HTERT RPE-1 (cell line): ENCODE data around the gene BRK1.
"Not testable (repeated sequence)": the region's sequence is repeated elsewhere in the genome, so short reads cannot be mapped to it uniquely, and the experiment has no call there.

Experiments used
- in situ Hi-C: fragments of 300-500 bp; cut with MboI; formaldehyde crosslinking; loops from 4 replicates; pipeline ENCODE4 v1.14.3; 2020; ENCODE audit warnings: low sequenced_read_pairs

Gene BRK1

DNA sequence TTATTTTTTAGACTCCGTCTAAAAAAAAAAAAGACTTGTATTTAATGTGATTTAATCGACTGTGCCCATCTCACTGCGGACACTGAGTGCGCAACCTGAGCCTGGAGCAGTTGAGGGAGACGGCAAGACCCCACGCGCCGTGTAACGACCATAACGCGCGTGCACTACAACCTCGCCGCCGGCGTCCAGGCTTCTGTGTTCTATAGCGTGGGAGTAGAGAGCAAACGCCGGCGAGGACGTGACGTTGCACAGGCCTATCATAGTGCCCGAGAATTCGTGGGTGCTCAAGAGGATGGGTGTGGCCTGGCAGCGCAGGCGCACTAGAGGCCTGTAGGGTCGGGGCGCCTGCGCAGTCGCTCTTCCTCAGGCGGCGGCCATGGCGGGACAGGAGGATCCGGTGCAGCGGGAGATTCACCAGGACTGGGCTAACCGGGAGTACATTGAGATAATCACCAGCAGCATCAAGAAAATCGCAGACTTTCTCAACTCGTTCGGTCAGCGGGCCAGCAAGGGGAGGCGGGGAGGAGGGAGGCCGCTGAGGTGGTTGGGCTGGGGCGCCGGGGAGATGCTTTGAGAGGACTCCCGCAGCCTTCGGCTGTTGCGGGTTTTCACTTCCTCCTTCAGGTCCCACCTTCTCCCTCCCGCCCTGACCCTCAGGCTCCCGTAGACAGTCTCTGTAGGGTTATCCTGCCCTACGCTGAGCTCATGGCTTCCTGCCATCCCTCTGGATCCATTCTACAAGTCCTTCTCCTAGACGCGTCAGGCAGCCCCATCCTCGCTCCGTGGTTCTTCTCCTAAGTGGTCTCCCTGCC lies at the start of gene BRK1:
BRK1 (plus strand) TSS at position 350 of the 812 bp plus-strand sequence; CDS start at position 377, 27 bp downstream.
- in situ Hi-C loops: no loop called here

DNA sequence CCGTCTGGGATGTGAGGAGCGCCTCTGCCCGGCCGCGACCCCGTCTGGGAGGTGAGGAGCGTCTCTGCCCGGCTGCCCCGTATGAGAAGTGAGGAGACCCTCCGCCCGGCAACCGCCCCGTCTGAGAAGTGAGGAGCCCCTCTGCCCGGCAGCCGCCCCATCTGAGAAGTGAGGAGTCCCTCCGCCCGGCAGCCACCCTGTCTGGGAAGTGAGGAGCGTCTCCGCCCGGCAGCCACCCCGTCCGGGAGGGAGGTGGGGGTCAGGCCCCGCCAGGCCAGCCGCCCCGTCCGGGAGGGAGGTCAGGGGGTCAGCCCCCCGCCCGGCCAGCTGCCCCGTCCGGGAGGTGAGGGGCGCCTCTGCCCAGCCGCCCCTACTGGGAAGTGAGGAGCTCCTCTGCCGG lies 45.4 kb upstream of the BRK1 start:
- in situ Hi-C loops: not testable (repeated sequence)

DNA sequence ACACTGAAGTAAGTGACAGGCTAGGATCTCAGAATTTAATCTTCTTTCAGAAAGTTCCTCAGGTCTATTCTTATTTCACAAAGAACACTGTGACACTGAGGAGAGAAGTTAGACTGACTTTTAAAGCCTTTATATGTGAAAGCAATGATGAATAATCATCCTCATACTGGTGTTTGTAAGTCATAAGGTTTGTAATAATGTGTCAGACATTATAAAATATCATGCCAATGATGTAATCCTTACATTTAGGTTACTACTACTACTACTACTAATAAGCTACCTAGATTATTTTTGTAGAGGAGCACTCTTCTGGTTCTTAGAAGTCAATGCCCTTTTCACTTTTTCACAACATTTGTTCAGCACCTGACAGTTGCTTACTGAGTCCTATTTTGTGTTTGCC lies 40.8 kb upstream of the BRK1 start:
- in situ Hi-C loops: no loop called here

DNA sequence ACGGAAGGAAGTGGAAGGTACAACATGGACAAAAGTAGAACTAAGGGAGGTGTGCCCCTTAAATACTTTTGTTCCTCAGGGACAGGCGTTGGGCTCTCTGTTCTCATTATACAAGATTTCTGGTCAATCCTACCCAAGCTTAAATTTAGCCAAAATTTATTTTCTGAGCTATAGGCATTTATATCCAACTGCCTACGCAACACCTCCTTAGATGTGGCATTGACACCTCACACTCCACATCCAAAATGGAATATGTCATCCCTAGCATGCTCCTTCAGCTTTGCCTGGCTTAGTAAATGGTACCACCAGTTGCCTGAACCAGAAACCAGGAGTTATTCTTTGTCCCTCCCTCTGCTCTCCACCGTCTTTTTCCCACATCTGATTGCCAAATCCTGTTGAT lies 33.6 kb upstream of the BRK1 start:
- in situ Hi-C loops: no loop called here

DNA sequence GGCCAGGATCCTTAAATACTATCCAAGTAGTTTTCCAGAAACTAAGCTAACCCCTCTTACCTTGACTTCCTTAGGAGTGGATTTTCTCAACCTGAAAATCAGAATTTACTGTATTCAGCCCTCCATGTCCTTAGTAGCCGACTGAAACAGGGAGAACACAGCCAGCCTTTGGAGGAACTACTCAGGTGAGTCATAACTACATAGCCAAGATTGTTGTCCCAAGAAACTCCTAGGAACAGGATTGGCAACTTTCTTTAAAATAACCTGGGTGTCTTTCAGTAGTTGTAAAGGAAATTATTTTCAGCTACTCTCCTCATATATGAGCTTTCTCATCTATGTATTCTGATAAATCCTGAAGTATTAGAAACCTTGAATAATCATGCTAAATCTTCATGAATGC lies 29.7 kb upstream of the BRK1 start:
- in situ Hi-C loops: no loop called here

DNA sequence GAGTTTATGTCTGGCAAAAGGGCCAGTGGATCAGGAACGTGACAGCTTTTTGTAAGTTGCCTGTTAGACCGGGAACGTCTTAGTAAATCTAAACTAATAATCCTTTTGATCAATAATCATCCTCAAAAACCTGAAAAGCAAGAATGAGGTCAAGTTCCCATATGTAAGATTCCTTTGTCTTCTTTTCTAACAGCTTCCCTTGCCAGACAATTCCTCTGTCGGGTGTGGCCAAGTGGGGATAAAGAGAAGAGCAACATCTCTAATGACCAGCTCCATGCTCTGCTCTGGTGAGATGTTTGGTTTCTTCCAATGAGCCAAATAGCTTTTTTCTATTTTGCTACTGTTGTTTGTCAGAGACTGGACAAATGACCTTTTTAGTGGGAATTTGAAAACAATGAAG lies 27.2 kb upstream of the BRK1 start:
- in situ Hi-C loops: no loop called here

DNA sequence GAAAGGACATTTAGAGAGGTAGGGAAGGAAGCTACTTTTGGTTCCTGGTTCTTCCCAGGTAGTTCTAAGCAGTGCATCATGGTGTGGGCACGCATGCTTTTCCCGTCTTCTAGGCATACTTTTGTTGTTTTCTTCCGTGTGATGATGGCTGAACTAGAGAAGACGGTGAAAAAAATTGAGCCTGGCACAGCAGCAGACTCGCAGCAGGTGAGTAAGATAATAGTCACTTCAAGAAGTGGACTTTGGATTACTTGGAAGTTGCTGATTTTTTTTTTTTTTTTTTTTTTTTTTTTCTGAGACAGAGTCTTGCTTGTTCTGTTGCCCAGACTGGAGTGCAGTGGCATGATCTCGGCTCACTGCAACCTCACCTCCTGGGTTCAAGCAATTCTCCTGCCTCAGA lies 25.3 kb upstream of the BRK1 start:
- in situ Hi-C loops: no loop called here

DNA sequence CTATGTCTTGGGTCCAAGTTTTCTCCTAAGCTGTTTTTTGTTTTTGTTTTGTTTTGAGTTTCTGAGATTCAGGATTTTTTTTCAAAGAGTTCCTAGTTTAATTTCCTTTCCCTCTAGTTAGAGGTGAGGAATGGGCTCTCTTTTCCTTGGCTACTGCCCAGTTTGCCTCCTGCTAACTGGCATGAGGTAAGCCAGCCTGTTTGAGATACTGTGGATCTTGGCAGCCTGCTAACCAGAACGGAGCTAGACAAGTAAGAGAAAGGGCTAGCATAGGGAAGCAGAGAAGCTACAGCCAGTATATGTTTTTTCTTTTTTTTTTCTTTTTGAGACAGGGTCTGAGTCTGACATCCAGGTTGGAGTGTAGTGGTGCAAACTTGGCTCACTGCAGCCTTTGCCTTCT lies 24.7 kb upstream of the BRK1 start:
- in situ Hi-C loops: not testable (repeated sequence)

DNA sequence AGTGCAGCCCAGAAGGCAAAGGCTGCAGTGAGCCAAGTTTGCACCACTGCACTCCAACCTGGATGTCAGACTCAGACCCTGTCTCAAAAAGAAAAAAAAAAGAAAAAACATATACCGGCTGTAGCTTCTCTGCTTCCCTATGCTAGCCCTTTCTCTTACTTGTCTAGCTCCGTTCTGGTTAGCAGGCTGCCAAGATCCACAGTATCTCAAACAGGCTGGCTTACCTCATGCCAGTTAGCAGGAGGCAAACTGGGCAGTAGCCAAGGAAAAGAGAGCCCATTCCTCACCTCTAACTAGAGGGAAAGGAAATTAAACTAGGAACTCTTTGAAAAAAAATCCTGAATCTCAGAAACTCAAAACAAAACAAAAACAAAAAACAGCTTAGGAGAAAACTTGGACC lies 24.1 kb upstream of the BRK1 start:
- in situ Hi-C loops: not testable (repeated sequence)

DNA sequence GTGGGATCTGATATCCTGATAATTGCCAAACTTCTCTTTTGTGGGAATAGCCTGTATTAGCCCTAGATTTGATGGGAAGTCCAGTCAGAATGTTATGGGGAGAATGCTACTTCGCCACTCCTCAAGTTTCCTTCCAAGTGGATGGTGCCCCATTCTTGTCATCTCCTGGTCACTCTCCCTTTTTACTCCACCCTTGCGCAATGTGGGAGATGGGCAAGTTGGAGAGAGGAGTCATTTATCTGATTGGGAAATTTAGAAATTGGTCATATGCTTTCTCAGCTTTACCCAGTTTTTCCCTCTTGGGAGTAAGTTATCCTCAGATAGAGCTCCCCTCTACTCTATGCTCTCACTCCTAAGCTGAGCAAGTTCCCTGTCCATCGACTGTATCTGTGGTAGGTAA lies 21.8 kb upstream of the BRK1 start:
- in situ Hi-C loops: no loop called here

DNA sequence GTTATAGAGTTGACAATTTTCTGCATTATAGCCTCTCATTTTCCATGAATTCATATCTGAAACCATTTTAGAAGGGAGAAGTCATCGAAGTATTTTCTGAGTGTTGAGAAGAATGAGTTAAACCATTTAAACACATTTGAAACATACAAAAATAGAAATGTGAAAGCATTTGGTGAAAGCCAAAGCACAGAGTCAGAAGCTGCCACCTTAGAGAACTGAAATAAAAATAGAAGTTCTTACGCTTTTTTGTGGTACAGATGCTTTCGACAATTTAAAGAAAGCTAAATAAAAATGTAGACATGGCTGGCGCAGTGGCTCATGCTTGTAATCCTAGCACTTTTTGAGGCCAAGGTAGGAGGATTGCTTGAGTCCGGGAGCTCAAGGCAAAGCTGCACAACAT lies 16.4 kb upstream of the BRK1 start:
- in situ Hi-C loops: no loop called here

DNA sequence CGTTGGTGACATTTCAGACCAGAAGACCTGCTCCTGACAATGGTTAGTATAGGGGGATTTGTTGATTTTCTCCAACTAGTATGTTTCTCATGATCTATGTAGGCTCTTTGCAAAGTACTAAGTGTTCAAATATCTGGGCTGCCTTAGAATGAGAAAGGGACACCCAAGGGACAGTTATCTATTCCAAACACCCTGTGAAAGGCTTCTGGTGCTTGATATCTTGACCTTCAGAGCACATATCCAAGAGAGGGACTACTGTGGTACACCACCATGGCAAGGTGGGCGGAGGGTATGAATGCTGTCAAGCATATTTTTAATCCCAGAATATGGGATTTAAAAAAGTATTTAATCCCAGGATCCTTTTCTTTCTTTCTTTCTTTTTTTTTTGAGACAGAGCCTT lies 8.6 kb upstream of the BRK1 start:
- in situ Hi-C loops: no loop called here

DNA sequence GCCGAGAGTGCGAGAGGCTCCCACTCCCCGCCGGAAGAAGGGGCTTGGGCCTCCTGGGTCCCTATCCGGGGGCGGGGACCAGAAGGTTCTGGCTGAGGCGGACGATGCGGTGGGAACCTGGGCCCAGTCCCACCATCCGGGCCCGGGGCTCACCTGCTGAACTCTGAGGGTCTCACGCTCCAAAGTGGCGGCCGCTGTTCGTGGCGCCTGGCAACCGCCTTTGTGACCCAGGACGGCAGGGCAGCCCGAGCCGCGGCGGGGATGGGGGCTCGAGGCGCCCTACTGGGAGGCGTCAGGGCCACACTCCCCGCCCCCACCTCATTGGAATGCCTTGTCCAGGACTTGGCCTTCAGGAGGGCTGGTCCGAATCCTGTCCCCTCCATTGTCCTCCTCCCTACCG lies 7.4 kb upstream of the BRK1 start, which contains the start of gene FANCD2OS:
FANCD2OS (minus strand) TSS at position 165 of the 400 bp plus-strand sequence. CDS start 3,481 bp downstream, outside the sequence.
- in situ Hi-C loops: no loop called here

DNA sequence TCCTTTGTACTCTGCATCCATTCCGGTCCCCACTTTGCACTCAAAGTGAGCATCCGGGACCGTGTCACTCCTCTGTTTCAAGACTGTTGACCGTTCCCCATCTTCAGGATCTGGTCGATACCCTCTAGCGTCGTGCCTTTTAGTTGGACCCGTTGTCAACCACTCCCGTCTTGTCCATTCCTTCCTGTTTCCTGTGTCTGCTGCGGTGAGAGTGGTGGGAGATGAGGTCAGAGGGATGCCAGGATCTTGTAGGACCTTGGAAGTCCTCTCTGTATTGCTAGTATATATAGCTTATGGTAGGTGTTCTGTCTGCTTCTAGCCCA lies 624 bp downstream of the BRK1 start:
- in situ Hi-C loops: no loop called here

DNA sequence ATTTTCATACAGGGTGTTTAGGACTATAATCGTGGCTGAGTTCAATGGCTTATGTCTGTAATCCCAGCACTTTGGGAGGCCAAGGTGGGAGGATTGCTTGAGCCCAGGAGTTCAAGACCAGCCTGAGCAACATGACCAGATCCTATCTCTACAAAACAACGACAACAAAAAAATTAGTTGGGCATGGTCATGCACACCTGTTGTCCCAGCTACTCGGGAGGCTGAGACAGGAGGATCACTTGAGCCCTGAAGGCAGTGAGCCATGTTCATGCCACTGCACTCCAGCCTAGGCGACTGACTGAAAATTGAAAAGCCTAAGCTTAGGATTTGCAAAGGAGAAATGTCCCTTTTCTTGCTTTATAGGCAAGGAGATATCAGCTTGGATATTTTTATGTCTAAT lies 1.5 kb downstream of the BRK1 start:
- in situ Hi-C loops: no loop called here

DNA sequence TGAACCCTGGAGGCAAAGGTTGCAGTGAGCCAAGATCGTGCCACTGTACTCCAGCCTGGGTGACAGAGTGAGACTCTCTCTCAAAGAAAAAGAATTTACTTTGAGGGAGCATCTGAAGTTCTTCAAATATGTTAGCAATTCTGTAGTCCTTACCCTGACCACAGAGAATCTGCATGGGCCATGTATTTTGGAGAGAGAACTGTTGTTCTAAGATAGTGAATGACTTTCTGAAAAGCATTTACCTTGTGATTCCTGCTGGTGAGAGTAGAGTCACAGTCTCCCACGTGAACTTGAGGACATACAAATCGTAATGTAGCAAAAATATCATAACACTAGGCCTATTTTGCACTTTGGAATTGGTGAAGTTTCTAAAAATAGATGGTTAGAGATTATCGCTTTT lies 3.9 kb downstream of the BRK1 start:
- in situ Hi-C loops: no loop called here

DNA sequence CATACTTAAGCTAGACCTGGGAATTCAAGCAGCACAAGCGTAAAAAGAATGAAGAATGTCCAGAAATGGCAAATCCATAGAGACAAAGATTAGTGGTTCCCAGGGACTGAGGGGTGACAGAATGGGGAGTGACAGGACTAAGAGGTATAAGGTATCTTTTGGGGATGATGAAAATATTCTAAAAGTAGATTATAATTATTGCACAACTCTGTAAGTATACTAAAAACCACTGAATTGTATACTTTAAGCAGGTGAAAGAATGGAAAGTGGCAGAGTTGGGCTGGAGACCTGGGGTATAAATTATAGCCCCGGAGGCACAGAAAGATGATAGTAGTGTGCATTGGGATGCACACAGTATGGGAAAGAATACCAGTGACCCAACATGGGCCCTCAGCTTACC lies 5.6 kb downstream of the BRK1 start:
- in situ Hi-C loops: no loop called here

DNA sequence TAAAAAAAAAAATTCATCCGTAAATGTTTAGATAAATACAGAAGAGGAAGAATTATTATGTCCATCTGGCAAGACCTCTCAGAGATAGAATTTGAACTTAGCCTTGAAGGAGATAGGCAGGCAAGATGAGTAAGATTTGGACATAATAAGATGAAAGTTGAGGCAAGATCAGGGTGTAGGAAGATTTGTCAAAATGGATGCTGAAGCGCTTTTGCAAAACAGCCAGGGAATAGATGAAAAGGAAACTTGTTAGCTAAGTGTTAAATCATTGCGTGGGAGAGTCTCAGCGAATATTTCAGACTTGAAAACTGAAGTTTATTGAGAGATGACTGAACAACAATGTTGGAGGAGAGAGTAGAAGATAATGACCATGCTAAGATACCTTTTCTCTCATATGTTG lies 7.2 kb downstream of the BRK1 start:
- in situ Hi-C loops: no loop called here

DNA sequence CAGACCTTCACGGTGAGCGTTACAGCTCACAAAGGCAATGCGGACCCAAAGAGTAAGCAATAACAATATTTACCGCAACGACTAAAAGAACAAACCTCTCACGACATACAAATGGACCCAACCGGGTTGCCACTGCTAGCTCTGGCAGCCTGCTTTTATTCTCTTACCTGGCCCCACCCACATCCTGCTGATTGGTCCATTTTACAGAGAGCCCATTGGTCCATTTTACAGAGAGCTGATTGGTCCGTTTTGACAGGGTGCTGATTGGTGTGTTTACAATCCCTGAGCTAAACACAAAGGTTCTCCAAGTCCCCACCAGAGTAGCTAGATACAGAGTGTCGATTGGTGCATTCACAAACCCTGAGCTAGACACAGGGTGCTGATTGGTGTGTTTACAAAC lies 20.4 kb downstream of the BRK1 start:
- in situ Hi-C loops: not testable (repeated sequence)

DNA sequence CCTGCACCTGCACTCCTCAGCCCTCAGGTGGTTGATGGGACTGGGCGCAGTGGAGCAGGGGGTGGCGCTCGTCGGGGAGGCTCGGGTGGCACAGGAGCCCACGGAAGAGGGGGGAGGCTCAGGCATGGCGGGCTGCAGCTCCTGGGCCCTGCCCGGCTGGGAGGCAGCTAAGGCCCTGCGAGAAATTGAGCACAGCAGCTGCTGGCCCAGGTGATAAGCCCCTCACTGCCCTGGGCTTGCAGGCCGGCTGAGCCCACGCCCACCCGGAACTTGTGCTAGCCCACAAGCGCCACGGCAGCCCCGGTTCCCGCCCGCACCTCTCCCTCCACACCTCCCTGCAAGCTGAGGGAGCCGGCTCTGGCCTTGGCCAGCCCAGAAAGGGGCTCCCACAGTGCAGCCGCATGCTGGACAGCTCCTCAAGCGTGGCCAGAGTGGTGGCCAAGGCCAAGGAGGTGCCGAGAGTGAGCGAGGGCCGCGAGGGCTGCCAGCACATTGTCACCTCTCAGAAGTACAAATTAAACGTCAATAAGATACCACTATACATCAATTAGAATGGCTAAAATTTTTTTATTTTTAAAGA lies 21.0 kb downstream of the BRK1 start:
- in situ Hi-C loops: no loop called here

DNA sequence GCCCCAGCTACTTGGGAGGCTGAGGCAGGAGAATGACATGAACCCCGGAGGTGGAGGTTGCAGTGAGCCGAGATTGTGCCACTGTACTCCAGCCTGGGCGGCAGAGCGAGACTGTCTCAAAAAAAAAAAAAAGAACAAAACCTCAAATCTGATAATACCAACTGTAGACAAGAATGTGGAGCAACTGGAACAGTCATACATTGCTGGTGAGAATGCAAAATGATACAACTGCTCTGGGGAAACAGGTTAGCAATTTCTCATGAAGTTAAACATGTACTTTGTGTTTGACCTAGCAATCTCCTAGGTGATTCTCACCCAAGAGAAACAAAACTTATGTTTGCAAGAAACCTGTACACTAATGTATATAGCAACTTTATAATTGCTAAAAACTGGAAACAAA lies 21.7 kb downstream of the BRK1 start:
- in situ Hi-C loops: no loop called here

DNA sequence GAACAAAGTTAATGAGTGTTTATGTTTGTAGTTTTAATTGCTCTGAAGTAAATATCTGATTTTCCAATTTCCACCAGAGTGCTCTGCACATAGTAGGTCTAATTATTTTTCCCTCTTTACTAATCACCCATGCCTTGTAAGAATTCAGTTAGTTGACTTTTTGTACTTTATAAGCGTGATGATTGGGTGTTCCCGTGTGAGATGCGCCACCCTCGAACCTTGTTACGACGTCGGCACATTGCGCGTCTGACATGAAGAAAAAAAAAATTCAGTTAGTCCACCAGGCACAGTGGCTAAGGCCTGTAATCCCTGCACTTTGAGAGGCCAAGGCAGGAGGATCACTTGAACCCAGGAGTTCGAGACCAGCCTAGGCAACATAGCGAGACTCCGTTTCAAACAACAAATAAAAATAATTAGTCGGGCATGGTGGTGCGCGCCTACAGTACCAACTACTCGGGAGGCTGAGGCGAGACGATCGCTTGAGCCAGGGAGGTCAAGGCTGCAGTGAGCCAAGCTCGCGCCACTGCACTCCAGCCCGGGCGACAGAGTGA lies 25.6 kb downstream of the BRK1 start:
- in situ Hi-C loops: no loop called here
